ENCODE measurements around the gene ABCC11. TPM values are rescaled to one million over a fixed set of nuclear protein-coding genes. Genes with fewer than 3 reads are reported as not detected.

ABCC11 gene
- total and polyA plus RNA-seq, 2 donors (not counting 1 experiment from before 2014, with no cell fraction given) = 0.09 TPM; not detected in 1

DNA sequence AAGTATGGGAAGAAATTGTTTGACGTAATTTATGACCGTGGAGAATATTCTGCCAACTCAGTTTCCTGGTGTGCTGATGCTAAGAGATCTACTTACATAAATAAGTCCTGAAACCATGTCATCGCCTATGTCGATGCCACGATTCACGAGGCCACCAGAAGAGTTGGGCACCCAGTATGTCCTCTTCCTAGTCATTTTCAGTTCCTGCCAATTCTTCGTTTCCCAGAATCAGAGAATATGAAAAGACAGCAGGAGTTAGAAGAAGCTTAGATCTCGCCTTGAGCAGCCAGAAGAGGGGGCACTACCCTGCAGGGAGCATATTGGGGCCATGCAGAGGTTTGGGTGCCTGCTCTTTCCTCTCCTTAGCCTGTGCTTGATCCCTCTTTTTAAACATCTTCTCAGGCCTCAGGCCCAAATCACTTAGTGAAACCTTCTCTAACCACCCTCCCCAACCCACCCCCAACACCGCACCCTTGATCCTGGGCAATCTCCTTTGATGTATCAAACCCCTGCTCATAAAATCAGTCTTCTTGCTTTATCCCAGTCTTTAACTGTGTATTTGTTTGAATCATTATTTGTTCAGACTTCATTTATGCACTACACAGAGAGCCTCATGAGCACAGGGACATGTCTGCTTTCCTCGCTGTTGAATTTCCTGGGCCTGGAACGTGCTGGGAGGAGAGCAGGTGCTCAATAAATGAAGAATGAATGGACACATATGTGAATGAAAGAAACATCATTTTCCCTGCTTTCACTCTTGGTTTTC is 15.4 kb downstream of the ABCC11 start:
- Histone ChIP-seq H3K4me2 (replicated peaks; ENCODE audit: low read depth, low read length, poor library complexity, severe bottlenecking) (no peak overlapping the region), H3K27me3 (replicated peaks in 1 of 4; ENCODE audit: control extremely low read depth in 1 of 4, control insufficient read depth in 3 of 4, insufficient read depth in 4 of 4, low read length in 3 of 4) (peaks cover 0 to 3% (median 0%) of the 10 kb centered on the region in 4 experiments), H3K9ac (ENCODE audit: low read length) (no peak overlapping the region), H3K79me2 (ENCODE audit: control insufficient read depth, insufficient read depth, low read length) (no peaks in the 10 kb centered on the region), H3K4me1 (ENCODE audit: control insufficient read depth in 2 of 2, insufficient read depth in 2 of 2, low read length in 2 of 2) (no peaks in the 10 kb centered on the region), H3K4me3 (ENCODE audit: control extremely low read depth in 1 of 5, extremely low read depth in 1 of 5, insufficient read depth in 1 of 5, low read depth in 2 of 5, low read length in 4 of 5) (no peak overlapping the region), H2AFZ (ENCODE audit: insufficient read depth, low read depth, low read length, poor library complexity, severe bottlenecking) (no peak overlapping the region), H3K27ac (ENCODE audit: low read length in 2 of 2) (no peak overlapping the region), H4K20me1 (ENCODE audit: control insufficient read depth, insufficient read depth, low read length, poor library complexity, severe bottlenecking) (no peaks in the 10 kb centered on the region), H3K9me3 (ENCODE audit: control extremely low read depth in 1 of 3, control insufficient read depth in 2 of 3, insufficient read depth in 1 of 3, low read length in 2 of 3) (no peaks in the 10 kb centered on the region), H3K36me3 (replicated peaks in 1 of 2; ENCODE audit: control extremely low read depth in 1 of 2, control insufficient read depth in 1 of 2, extremely low read depth in 1 of 2, insufficient read depth in 2 of 2, low read length in 1 of 2) (no peaks in the 10 kb centered on the region)
- 30% methylated on average over 7 of the region's 11 CpGs for WGBS (ENCODE audit: insufficient coverage)
- no peak overlapping the region for H3K4me3 Mint-ChIP-seq
- no peaks in the 10 kb centered on the region for H3K9me3 Mint-ChIP-seq (ENCODE audit: insufficient read depth)
- ChIA-PET CTCF (interaction anchor here (0.7 to 2.2 kb wide), 4 partner anchors 12 to 398 kb away, joined by 3 to 11 read pairs (median 6); no protein-coding TSS in a partner anchor), POLR2A (no interaction called here)
- ATAC-seq (ENCODE audit: low read depth) (no peak), DNase-seq (peak; percentile 21)
- no peaks in the 10 kb centered on the region for H3K4me1 Mint-ChIP-seq
- peaks cover 17% of the 10 kb centered on the region for H3K27me3 Mint-ChIP-seq
- H3K27ac Mint-ChIP-seq = no peak overlapping the region
- TF ChIP-seq, protein P1, sequence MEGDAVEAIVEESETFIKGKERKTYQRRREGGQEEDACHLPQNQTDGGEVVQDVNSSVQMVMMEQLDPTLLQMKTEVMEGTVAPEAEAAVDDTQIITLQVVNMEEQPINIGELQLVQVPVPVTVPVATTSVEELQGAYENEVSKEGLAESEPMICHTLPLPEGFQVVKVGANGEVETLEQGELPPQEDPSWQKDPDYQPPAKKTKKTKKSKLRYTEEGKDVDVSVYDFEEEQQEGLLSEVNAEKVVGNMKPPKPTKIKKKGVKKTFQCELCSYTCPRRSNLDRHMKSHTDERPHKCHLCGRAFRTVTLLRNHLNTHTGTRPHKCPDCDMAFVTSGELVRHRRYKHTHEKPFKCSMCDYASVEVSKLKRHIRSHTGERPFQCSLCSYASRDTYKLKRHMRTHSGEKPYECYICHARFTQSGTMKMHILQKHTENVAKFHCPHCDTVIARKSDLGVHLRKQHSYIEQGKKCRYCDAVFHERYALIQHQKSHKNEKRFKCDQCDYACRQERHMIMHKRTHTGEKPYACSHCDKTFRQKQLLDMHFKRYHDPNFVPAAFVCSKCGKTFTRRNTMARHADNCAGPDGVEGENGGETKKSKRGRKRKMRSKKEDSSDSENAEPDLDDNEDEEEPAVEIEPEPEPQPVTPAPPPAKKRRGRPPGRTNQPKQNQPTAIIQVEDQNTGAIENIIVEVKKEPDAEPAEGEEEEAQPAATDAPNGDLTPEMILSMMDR (IDR thresholded peaks at IDR 0.05) = peak; percentile 22
- no peak for TF ChIP-seq EZH2 (IDR thresholded peaks at IDR 0.05; ENCODE audit: borderline replicate concordance, insufficient read depth, low read depth, low read length, poor library complexity, severe bottlenecking)
- intact Hi-C loops (cut with micrococcal nuclease) = no loop called here

DNA sequence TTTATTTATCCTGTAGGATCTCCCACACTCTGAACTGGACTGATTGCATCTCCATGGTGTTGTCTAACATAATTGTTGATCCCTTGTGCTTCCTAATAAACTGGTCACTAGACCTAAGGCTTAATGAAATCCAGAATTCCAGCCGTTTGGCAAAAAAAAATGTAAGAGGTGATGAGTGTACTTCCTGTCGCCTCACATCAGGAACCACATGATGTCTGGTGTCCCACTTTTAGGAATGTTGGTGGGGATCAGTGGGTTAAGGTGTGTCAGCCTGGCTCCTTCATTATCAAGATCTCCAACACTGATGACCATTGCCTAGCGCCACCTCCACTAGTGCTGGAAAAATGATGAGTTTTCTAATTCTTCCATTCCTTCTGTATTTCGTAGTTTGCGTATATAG is 21.9 kb downstream of the ABCC11 start:
- H3K27me3 Mint-ChIP-seq = peaks cover 34% of the 10 kb centered on the region
- intact Hi-C loops (cut with micrococcal nuclease) = no loop called here
- H3K9me3 Mint-ChIP-seq (ENCODE audit: insufficient read depth) = no peaks in the 10 kb centered on the region
- Histone ChIP-seq H3K27me3 (replicated peaks in 1 of 4; ENCODE audit: control extremely low read depth in 1 of 4, control insufficient read depth in 3 of 4, insufficient read depth in 4 of 4, low read length in 3 of 4) (peaks cover 0 to 3% (median 0%) of the 10 kb centered on the region in 4 experiments), H3K4me3 (ENCODE audit: control extremely low read depth in 1 of 5, extremely low read depth in 1 of 5, insufficient read depth in 1 of 5, low read depth in 2 of 5, low read length in 4 of 5) (no peak overlapping the region), H3K9me3 (ENCODE audit: control extremely low read depth in 1 of 3, control insufficient read depth in 2 of 3, insufficient read depth in 1 of 3, low read length in 2 of 3) (no peaks in the 10 kb centered on the region), H3K79me2 (ENCODE audit: control insufficient read depth, insufficient read depth, low read length) (no peaks in the 10 kb centered on the region), H4K20me1 (ENCODE audit: control insufficient read depth, insufficient read depth, low read length, poor library complexity, severe bottlenecking) (no peaks in the 10 kb centered on the region), H3K4me2 (replicated peaks; ENCODE audit: low read depth, low read length, poor library complexity, severe bottlenecking) (no peak overlapping the region), H3K27ac (ENCODE audit: low read length in 2 of 2) (no peak overlapping the region), H3K4me1 (ENCODE audit: control insufficient read depth in 2 of 2, insufficient read depth in 2 of 2, low read length in 2 of 2) (no peaks in the 10 kb centered on the region), H3K36me3 (replicated peaks in 1 of 2; ENCODE audit: control extremely low read depth in 1 of 2, control insufficient read depth in 1 of 2, extremely low read depth in 1 of 2, insufficient read depth in 2 of 2, low read length in 1 of 2) (no peaks in the 10 kb centered on the region), H2AFZ (ENCODE audit: insufficient read depth, low read depth, low read length, poor library complexity, severe bottlenecking) (no peak overlapping the region), H3K9ac (ENCODE audit: low read length) (no peak overlapping the region)
- WGBS (ENCODE audit: insufficient coverage) = 92% methylated on average over 2 of the region's 5 CpGs
- H3K4me3 Mint-ChIP-seq = no peak overlapping the region
- no peak overlapping the region for H3K27ac Mint-ChIP-seq
- ChIA-PET POLR2A (no interaction called here), CTCF (interaction anchor here (2.0 kb wide), 1 partner anchor 8 kb away, joined by 4 read pairs; no protein-coding TSS in a partner anchor)
- ATAC-seq (ENCODE audit: low read depth) = no peak
- H3K4me1 Mint-ChIP-seq = no peaks in the 10 kb centered on the region
- no peak for DNase-seq
- TF ChIP-seq, protein P1 (IDR thresholded peaks at IDR 0.05) = no peak
- no peak for TF ChIP-seq EZH2 (IDR thresholded peaks at IDR 0.05; ENCODE audit: borderline replicate concordance, insufficient read depth, low read depth, low read length, poor library complexity, severe bottlenecking)
